Duodenal mucosa (tissue), 2 donors: ENCODE results near the gene FRMD7.
"Not testable (repeated sequence)": the region's sequence is repeated elsewhere in the genome, so short reads cannot be mapped to it uniquely, and the experiment has no call there.

Experiments used
- H3K27ac ChIP-seq: one replicate; pipeline ENCODE4 v1.7.0; 2013; ENCODE audit warnings: low read depth, low read length
- H3K27me3 ChIP-seq, 2 donors: one replicate each; pipeline ENCODE4 v1.7.0; 2013; ENCODE audit warnings: low read length in 2 of 2, control low read depth in 1 of 2; ENCODE audit not compliant: insufficient read depth in 2 of 2, control insufficient read depth in 1 of 2
- H3K36me3 ChIP-seq, 2 donors: one replicate each; pipeline ENCODE4 v1.7.0; 2013; ENCODE audit warnings: low read length in 2 of 2, control low read depth in 1 of 2; ENCODE audit not compliant: insufficient read depth in 2 of 2, control insufficient read depth in 1 of 2
- H3K4me1 ChIP-seq, 2 donors: one replicate each; pipeline ENCODE4 v1.7.0; 2013; ENCODE audit warnings: low read length in 2 of 2, control low read depth in 1 of 2; ENCODE audit not compliant: insufficient read depth in 2 of 2, control insufficient read depth in 1 of 2
- H3K4me3 ChIP-seq, 2 donors: one replicate each; pipeline ENCODE4 v1.7.0; 2013; ENCODE audit warnings: low read length in 2 of 2, low read depth in 1 of 2
- H3K9ac ChIP-seq, 2 donors: one replicate each; pipeline ENCODE4 v1.7.0; 2013; ENCODE audit warnings: low read length in 2 of 2, low read depth in 1 of 2
- H3K9me3 ChIP-seq, 2 donors: one replicate each; pipeline ENCODE4 v1.7.0; 2013; ENCODE audit warnings: low read length in 2 of 2, control low read depth in 1 of 2; ENCODE audit not compliant: control insufficient read depth in 1 of 2

The FRMD7 gene, protein sequence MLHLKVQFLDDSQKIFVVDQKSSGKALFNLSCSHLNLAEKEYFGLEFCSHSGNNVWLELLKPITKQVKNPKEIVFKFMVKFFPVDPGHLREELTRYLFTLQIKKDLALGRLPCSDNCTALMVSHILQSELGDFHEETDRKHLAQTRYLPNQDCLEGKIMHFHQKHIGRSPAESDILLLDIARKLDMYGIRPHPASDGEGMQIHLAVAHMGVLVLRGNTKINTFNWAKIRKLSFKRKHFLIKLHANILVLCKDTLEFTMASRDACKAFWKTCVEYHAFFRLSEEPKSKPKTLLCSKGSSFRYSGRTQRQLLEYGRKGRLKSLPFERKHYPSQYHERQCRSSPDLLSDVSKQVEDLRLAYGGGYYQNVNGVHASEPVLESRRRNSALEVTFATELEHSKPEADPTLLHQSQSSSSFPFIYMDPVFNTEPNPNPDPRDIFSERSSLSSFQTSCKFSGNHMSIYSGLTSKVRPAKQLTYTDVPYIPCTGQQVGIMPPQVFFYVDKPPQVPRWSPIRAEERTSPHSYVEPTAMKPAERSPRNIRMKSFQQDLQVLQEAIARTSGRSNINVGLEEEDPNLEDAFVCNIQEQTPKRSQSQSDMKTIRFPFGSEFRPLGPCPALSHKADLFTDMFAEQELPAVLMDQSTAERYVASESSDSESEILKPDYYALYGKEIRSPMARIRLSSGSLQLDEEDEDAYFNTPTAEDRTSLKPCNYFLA

DNA sequence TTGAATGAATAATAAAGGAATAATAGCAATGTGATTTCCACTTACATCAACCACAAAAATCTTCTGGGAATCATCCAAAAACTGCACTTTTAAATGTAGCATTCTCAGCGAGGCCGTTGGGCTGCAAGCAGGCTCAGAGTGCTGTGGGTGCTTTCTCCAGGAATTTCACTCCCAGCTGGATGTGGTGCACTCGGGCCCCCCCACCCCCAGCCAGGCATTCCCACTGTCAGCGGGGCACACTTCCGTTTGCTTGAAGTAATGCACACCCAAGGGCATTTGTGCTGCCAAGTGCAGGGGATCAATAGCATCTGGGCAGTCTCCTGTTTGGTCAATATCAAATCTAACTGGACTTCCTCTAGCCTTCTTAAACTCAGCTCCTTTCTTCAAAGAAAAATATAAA, at the start of gene FRMD7:
Gene FRMD7 (minus strand): TSS at position 278 of the 400 bp plus-strand sequence. CDS start 176 bp downstream, at position 102.
- H3K9me3 ChIP-seq, result no peaks in the 10 kb centered on the region
- H3K9ac ChIP-seq, result no peak within 1 kb of the TSS
- H3K27me3 ChIP-seq, result no peaks in the 10 kb centered on the region
- no peaks in the 10 kb centered on the region for H3K4me1 ChIP-seq
- H3K36me3 ChIP-seq, result no peaks in the 10 kb centered on the region
- no peak within 1 kb of the TSS for H3K4me3 ChIP-seq
- no peak within 1 kb of the TSS for H3K27ac ChIP-seq

DNA sequence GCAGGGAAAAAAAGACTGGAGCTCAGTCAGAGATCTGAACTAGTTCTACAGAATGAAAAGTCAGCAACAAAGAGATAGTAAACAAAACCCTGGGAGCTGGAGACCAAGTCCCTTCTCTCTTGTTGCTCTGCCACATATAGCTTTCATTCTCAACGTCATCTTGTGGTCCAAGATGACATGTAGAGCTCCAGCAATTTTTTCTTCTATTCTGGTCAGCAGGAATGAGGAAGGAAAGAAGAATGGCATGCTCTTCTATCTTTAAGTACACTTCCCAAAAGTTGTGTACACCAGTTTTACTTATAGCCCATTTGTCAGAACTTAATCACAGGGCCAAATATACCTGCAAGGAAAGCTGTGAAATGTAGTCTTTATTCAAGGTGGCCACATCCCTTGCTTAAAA, 45.8 kb upstream of the FRMD7 start:
- H3K9ac ChIP-seq, result no peak overlapping the region
- no peak overlapping the region for H3K27ac ChIP-seq
- no peaks in the 10 kb centered on the region for H3K27me3 ChIP-seq
- H3K4me1 ChIP-seq, result no peaks in the 10 kb centered on the region
- H3K36me3 ChIP-seq, result no peaks in the 10 kb centered on the region
- no peak overlapping the region for H3K4me3 ChIP-seq
- H3K9me3 ChIP-seq, result no peaks in the 10 kb centered on the region

DNA sequence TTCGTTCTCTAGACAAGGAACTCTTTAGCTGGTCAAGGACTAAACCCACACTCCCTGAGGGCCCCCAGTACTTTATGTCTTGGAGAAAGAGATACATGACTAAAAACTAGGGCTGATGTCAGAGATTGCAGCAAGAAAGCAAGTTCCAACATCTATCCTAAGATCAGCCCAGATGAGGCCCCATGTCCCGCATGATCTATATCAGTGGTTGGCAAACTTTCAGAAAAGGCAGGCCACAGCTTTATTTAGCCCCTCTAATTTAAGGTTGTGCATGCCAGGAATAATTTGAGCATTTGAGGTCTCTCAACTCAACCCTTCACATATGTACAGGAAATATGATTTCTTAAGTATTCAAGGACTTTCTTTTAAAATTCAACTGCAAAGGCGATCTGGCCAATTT, 44.1 kb upstream of the FRMD7 start:
- Histone ChIP-seq H3K27ac (no peak overlapping the region), H3K9ac (no peak overlapping the region), H3K9me3 (no peaks in the 10 kb centered on the region), H3K27me3 (no peaks in the 10 kb centered on the region), H3K4me3 (no peak overlapping the region), H3K36me3 (no peaks in the 10 kb centered on the region), H3K4me1 (no peaks in the 10 kb centered on the region)

DNA sequence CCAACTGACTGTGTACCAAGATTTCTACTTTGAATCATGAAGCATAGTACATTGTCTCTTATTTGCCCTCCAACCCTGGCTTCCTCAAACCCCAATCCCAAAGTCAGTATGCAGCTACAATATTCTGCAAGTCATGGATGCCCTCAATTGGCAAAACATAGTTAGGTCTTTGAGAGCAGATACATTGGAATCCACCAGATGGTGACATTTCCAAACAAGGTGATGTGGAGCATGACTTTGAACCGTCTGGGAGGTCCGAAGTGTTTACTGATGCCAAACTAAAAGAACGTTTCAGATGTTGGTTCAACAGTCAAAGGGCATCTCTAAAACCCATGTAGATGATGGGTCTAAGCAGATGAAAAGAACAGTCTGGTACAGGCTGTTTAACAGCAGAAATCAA, 43.7 kb upstream of the FRMD7 start:
- Histone ChIP-seq H3K4me1 (no peaks in the 10 kb centered on the region), H3K9me3 (no peaks in the 10 kb centered on the region), H3K9ac (no peak overlapping the region), H3K4me3 (no peak overlapping the region), H3K27me3 (no peaks in the 10 kb centered on the region), H3K27ac (no peak overlapping the region), H3K36me3 (no peaks in the 10 kb centered on the region)

DNA sequence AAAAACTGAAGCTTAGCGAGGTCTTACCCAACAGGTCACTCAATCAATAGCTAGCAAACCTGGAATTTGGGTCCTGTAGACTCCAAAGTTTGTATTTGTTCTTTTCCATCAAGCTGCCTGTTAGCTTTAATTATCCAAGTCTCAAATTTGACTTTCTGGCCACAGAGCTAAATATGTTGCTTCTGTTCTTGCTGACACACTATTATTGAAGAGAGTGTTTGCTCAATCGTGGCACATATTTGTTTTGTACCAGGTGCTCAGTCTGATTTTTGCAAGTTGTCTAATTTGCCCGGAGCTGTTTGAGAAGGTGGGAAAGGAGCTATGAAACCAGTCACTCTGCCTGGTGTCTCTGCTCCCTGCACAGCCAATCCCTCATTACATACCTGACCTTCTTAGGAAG, 41.7 kb upstream of the FRMD7 start:
- H3K4me1 ChIP-seq, result no peaks in the 10 kb centered on the region
- H3K9me3 ChIP-seq, result no peaks in the 10 kb centered on the region
- no peaks in the 10 kb centered on the region for H3K36me3 ChIP-seq
- no peak overlapping the region for H3K4me3 ChIP-seq
- H3K27me3 ChIP-seq, result no peaks in the 10 kb centered on the region
- no peak overlapping the region for H3K27ac ChIP-seq
- H3K9ac ChIP-seq, result no peak overlapping the region

DNA sequence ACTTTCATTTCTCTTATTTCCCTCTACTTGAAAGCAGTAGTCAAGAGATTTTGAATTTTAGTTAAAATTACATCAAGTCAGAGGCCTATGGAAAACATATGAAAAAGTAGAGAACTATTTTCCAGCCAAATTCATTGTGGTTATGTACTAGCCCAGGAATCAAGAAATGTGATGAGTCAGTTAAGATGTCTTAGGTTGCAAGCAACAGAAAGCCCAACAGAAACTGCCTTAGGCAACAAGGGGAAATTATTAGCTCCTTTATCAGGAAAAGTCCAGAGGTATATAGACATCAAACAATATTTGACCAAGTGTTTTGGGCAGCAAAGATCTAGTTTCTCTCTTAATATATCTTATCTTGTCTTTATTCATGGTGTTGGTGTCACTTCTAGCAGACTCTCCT, 37.8 kb upstream of the FRMD7 start:
- Histone ChIP-seq H3K4me1 (no peaks in the 10 kb centered on the region), H3K27me3 (no peaks in the 10 kb centered on the region), H3K9me3 (no peaks in the 10 kb centered on the region), H3K9ac (no peak overlapping the region), H3K36me3 (no peaks in the 10 kb centered on the region), H3K4me3 (no peak overlapping the region), H3K27ac (no peak overlapping the region)

DNA sequence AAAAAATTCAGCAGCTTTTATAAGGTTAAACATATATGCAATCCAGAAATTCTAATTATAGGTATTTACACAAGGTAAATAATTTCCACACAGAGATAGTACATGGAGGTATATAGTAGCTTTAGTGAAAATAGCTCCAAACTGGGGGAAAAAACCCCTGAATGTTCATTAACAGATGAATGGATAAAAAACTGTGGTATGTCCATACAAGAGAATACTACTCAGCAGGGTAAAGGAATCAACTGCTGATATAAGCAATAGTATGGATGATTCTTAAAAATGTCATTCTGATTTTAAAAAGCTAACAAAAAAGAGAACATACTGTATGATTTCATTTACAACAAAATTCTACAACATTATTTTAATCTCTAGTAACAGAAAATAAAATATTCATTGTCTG, 37.2 kb upstream of the FRMD7 start:
- Histone ChIP-seq H3K36me3 (no peaks in the 10 kb centered on the region), H3K9ac (no peak overlapping the region), H3K27me3 (no peaks in the 10 kb centered on the region), H3K4me3 (no peak overlapping the region), H3K9me3 (no peaks in the 10 kb centered on the region), H3K27ac (no peak overlapping the region), H3K4me1 (no peaks in the 10 kb centered on the region)

DNA sequence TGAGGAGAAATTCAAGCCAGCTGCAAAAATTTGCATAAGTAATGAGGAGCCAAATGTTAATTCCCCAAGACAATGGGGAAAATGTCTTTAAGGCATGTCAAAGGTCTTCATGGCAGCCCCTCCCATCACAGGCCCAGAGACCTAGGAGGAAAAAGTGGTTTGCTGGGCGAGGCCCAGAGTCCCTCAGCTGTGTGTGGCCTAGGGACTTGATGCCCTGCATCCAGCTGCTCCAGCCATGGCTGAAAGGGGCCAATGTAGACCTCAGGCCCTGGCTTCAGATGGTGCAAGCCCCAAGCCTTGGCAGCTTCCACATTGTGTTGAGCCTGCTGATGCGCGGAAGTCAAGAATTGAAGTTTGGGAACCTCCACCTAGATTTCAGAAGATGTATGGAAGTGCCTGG, 35.3 kb upstream of the FRMD7 start:
- H3K27ac ChIP-seq, H3K4me3 ChIP-seq, H3K9ac ChIP-seq, H3K27me3 ChIP-seq, H3K36me3 ChIP-seq, H3K9me3 ChIP-seq, H3K4me1 ChIP-seq: not testable (repeated sequence)

DNA sequence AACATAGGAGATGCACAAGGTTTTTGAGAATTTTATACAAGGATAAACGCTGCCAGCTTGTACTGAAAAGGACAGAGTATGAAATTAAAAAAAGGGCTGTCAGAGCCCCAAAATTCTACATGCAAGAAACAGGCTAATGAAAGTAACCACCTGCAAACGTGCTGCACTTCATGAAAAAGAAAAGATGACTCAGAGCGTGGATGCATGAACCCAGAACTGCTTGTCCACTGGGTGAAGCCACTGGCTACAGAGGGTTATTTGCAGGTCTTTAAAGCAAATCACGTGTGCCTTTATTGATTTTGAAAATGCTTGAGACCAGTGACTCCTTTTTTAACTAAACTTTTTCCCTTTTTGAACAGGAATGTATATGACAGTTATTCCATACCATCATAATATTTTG, 25.3 kb upstream of the FRMD7 start:
- H3K36me3 ChIP-seq, result no peaks in the 10 kb centered on the region
- H3K27me3 ChIP-seq, result no peaks in the 10 kb centered on the region
- H3K9ac ChIP-seq, result no peak overlapping the region
- H3K4me3 ChIP-seq, result no peak overlapping the region
- H3K9me3 ChIP-seq, result no peaks in the 10 kb centered on the region
- no peak overlapping the region for H3K27ac ChIP-seq
- H3K4me1 ChIP-seq, result no peaks in the 10 kb centered on the region

DNA sequence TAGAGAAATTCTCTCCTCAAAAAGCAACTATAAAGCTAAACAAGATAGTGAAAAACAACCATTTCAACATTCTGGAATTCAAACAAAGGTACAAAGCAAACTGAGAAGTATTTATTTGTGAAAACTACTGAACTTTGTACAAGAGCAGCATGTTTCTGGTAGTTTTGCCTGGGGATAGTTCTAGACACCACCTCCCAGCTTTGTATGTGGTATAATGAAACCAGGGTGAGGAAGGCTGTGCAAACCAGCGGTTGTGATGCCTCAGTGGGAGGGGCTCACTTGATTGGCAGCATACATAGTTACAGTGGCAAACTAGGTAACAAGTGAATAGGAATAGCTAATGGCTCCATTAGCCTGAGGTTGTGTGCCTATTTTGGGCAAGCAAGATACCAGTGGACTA, 18.6 kb upstream of the FRMD7 start:
- Histone ChIP-seq H3K27me3 (no peaks in the 10 kb centered on the region), H3K27ac (no peak overlapping the region), H3K9me3 (no peaks in the 10 kb centered on the region)

More for the DNA sequence above, 18.6 kb upstream of the FRMD7 start:
- Histone ChIP-seq H3K4me3 (no peak overlapping the region), H3K4me1 (no peaks in the 10 kb centered on the region), H3K9ac (no peak overlapping the region), H3K36me3 (no peaks in the 10 kb centered on the region)
